Keratinocyte (primary cell): ENCODE results near the gene SPRR1B. TPM values are rescaled to one million over a fixed set of nuclear protein-coding genes. Genes with fewer than 3 reads are reported as not detected.

ENCODE experiments used
- DNase-seq: peaks from one replicate; pipeline ENCODE4 v3.0.0-alpha.2; 2011; ENCODE audit warnings: low read depth, missing footprints, low spot score
- FAIRE-seq: peaks from 2 replicates; lab custom pipeline; 2011; peaks lifted over from hg19 to GRCh38; lab: Jason Lieb, UNC
- H2AFZ ChIP-seq: 2 replicates; pipeline ENCODE4 v1.6.0; 2012; ENCODE audit warnings: low read length, control low read depth, inconsistent platforms; ENCODE audit not compliant: control insufficient read depth
- H3K27ac ChIP-seq: 2 replicates; pipeline ENCODE4 v1.5.1; 2011; ENCODE audit warnings: low read length; ENCODE audit not compliant: control insufficient read depth, insufficient read depth
- H3K27me3 ChIP-seq: 3 replicates; pipeline ENCODE4 v1.6.0; 2011; ENCODE audit warnings: low read length; ENCODE audit not compliant: control insufficient read depth, insufficient read depth; ENCODE audit errors: extremely low read depth
- H3K36me3 ChIP-seq, 2 experiments: 2 replicates in 1 of 2; 3 replicates in 1 of 2; pipeline ENCODE4 v1.5.1; 2011; ENCODE audit warnings: low read length in 2 of 2, mild to moderate bottlenecking in 1 of 2; ENCODE audit not compliant: control insufficient read depth in 2 of 2, insufficient read depth in 2 of 2; ENCODE audit errors: extremely low read depth in 1 of 2
- H3K4me1 ChIP-seq: 3 replicates; pipeline ENCODE4 v1.5.1; 2011; ENCODE audit warnings: low read length; ENCODE audit not compliant: control insufficient read depth, insufficient read depth; ENCODE audit errors: extremely low read depth
- H3K4me2 ChIP-seq: 3 replicates; pipeline ENCODE4 v1.6.0; 2011; ENCODE audit warnings: low read depth, low read length; ENCODE audit not compliant: control insufficient read depth, insufficient read depth; ENCODE audit errors: extremely low read depth
- H3K4me3 ChIP-seq, 3 experiments: fragments of 200-600 bp in 1 of 3; sonication (generic) in 1 of 3; 2 replicates in 2 of 3; 3 replicates in 1 of 3; pipeline ENCODE4 v1.5.1; 2011 to 2016; ENCODE audit warnings: low read length in 3 of 3, mild to moderate bottlenecking in 3 of 3, control low read depth in 2 of 3, inconsistent platforms in 1 of 3, low read depth in 1 of 3, mixed read lengths in 1 of 3, mixed run types in 1 of 3, moderate library complexity in 1 of 3; ENCODE audit not compliant: control insufficient read depth in 2 of 3, insufficient read depth in 2 of 3; ENCODE audit errors: extremely low read depth in 1 of 3
- H3K79me2 ChIP-seq: 2 replicates; pipeline ENCODE4 v1.6.0; 2012; ENCODE audit warnings: low read length; ENCODE audit not compliant: control insufficient read depth, insufficient read depth
- H3K9ac ChIP-seq: 3 replicates; pipeline ENCODE4 v1.6.0; 2011; ENCODE audit warnings: low read length; ENCODE audit not compliant: control insufficient read depth, insufficient read depth; ENCODE audit errors: extremely low read depth
- H3K9me1 ChIP-seq: 3 replicates; pipeline ENCODE4 v1.6.0; 2011; ENCODE audit warnings: low read length; ENCODE audit not compliant: control insufficient read depth, insufficient read depth; ENCODE audit errors: extremely low read depth
- H3K9me3 ChIP-seq: 2 replicates; pipeline ENCODE4 v1.5.1; 2012; ENCODE audit warnings: low read depth, low read length; ENCODE audit not compliant: control insufficient read depth
- H4K20me1 ChIP-seq: 3 replicates; pipeline ENCODE4 v1.6.0; 2011; ENCODE audit warnings: low read length; ENCODE audit not compliant: control insufficient read depth, insufficient read depth; ENCODE audit errors: extremely low read depth
- CTCF ChIP-seq, 3 experiments: IDR thresholded peaks in 1 of 3; conservative IDR thresholded peaks in 1 of 3; optimal IDR thresholded peaks in 1 of 3; 2 replicates in 2 of 3; 3 replicates in 1 of 3; pipeline versions ENCODE3 to v1.5.1; 2011; ENCODE audit warnings: low read length in 3 of 3, mild to moderate bottlenecking in 3 of 3, moderate library complexity in 2 of 3, control low read depth in 1 of 3, inconsistent platforms in 1 of 3; ENCODE audit not compliant: insufficient read depth in 2 of 3; ENCODE audit errors: extremely low read depth in 1 of 3
- EZH2 ChIP-seq: IDR thresholded peaks from one replicate; pipeline ENCODE4 v1.6.1; 2012; ENCODE audit warnings: inconsistent platforms, mild to moderate bottlenecking, low read length, moderate library complexity
- dilution Hi-C: fragments of 300-500 bp; cut with MboI; formaldehyde crosslinking; loops from one replicate; pipeline ENCODE4 v1.7.0; 2020; ENCODE audit warnings: low sequenced_read_pairs; ENCODE audit not compliant: extremely low pct_ligation_motif_present
- polyA plus RNA-seq, 5 experiments: library from polyadenylated mRNA; depleted of rRNA in 3 of 5; stranded (reverse) in 3 of 5; stranded (forward) in 1 of 5; unstranded in 1 of 5; fragments of >200 nt; gene quantifications; 1 replicate in 1 of 5; 2 replicates in 3 of 5; 3 replicates in 1 of 5; pipeline versions ENCODE4 v1.2.1 to v1.2.3, GENCODE V29; 2011 to 2012; ENCODE audit warnings: missing spikeins in 2 of 5, low read depth in 1 of 5, low replicate concordance in 1 of 5

The SPRR1B gene
- polyA plus RNA-seq, 1 donor (not counting 4 experiments of a cell fraction or from before 2014, with no cell fraction given) = 253 TPM

- H3K4me1 ChIP-seq = peaks cover 20% of the 10 kb centered on the region
- no peaks in the 10 kb centered on the region for H4K20me1 ChIP-seq
- TF ChIP-seq CTCF (optimal IDR thresholded peaks at IDR 0.05 in 1 of 3, IDR thresholded peaks at IDR 0.05 in 1 of 3, conservative IDR thresholded peaks at IDR 0.05 in 1 of 3; ENCODE audit: extremely low read depth in 1 of 3, insufficient read depth in 2 of 3, low read length in 3 of 3) = no peak
- no peak for TF ChIP-seq EZH2
- H3K27me3 ChIP-seq = no peaks in the 10 kb centered on the region
- H3K9ac ChIP-seq = no peak overlapping the region
- H3K27ac ChIP-seq = no peak overlapping the region
- no peaks in the 10 kb centered on the region for H3K79me2 ChIP-seq
- FAIRE-seq = peak; percentile 57
- H3K9me3 ChIP-seq = no peaks in the 10 kb centered on the region
- no peak overlapping the region for H3K4me3 ChIP-seq
- no peaks in the 10 kb centered on the region for H3K9me1 ChIP-seq
- no peak overlapping the region for H3K4me2 ChIP-seq
- no peaks in the 10 kb centered on the region for H3K36me3 ChIP-seq
- H2AFZ ChIP-seq = no peak overlapping the region
- DNase-seq = no peak
- dilution Hi-C loops = no loop called here
These were observed 28.1 kb downstream of the SPRR1B start for GRCh38 chr1:153058826-153059784.

- Histone ChIP-seq H3K4me1 (no peaks in the 10 kb centered on the region), H3K36me3 (no peaks in the 10 kb centered on the region), H3K27ac (no peak overlapping the region), H3K4me2 (no peak overlapping the region), H3K9me1 (no peaks in the 10 kb centered on the region), H3K79me2 (no peaks in the 10 kb centered on the region), H3K9ac (no peak overlapping the region), H4K20me1 (no peaks in the 10 kb centered on the region), H3K4me3 (no peak overlapping the region), H2AFZ (no peak overlapping the region), H3K9me3 (no peaks in the 10 kb centered on the region), H3K27me3 (no peaks in the 10 kb centered on the region)
- no peak for TF ChIP-seq CTCF (optimal IDR thresholded peaks at IDR 0.05 in 1 of 3, IDR thresholded peaks at IDR 0.05 in 1 of 3, conservative IDR thresholded peaks at IDR 0.05 in 1 of 3; ENCODE audit: extremely low read depth in 1 of 3, insufficient read depth in 2 of 3, low read length in 3 of 3)
- TF ChIP-seq EZH2 = no peak
- DNase-seq (no peak), FAIRE-seq (no peak)
- dilution Hi-C loops = no loop called here
These were observed 39.2 kb downstream of the SPRR1B start for GRCh38 chr1:153070243-153070642.
